HG03457 (cell line): ENCODE results near the gene PSME3.

Experiments
- ATAC-seq: cut with Tn5 transposase; IDR thresholded peaks from one replicate; pipeline ENCODE4 v1.9.1; 2021; ENCODE audit warnings: moderate number of reproducible peaks; ENCODE audit not compliant: unreplicated experiment

Gene PSME3

GRCh38 chr17:42814633-42815399 is 18.4 kb upstream of the PSME3 start:
- ATAC-seq, result no peak

GRCh38 chr17:42817866-42818265 is 15.3 kb upstream of the PSME3 start:
- ATAC-seq, result no peak

- ATAC-seq, result no peak
Measured at GRCh38 chr17:42818379-42818778, 14.8 kb upstream of the PSME3 start.

- no peak for ATAC-seq
Measured at GRCh38 chr17:42819939-42820535, 13.2 kb upstream of the PSME3 start.

- ATAC-seq, result no peak
Measured at GRCh38 chr17:42821176-42821575, 12.0 kb upstream of the PSME3 start.

- no peak for ATAC-seq
Measured at GRCh38 chr17:42827472-42827871, 5.7 kb upstream of the PSME3 start.

GRCh38 chr17:42830971-42831370 is 2.2 kb upstream of the PSME3 start:
- ATAC-seq, result no peak

GRCh38 chr17:42832213-42832933 is 824 bp upstream of the PSME3 start:
- no peak for ATAC-seq

- ATAC-seq, result no peak
Measured at GRCh38 chr17:42833767-42834422, 698 bp downstream of the PSME3 start.

GRCh38 chr17:42835732-42836131 is 2.5 kb downstream of the PSME3 start:
- ATAC-seq, result no peak

GRCh38 chr17:42841975-42842685 is 8.9 kb downstream of the PSME3 start:
- no peak for ATAC-seq

- no peak for ATAC-seq
Measured at GRCh38 chr17:42843358-42843934, 10.2 kb downstream of the PSME3 start.

- no peak for ATAC-seq
Measured at GRCh38 chr17:42844271-42844670, 11.1 kb downstream of the PSME3 start, which contains the start of gene AOC2. TSS of gene AOC2 (plus strand) at chr17:42844580. CDS start at chr17:42844627, 47 bp downstream.

GRCh38 chr17:42844761-42845555 is 11.8 kb downstream of the PSME3 start:
- no peak for ATAC-seq

GRCh38 chr17:42845556-42845917 is 12.3 kb downstream of the PSME3 start:
- ATAC-seq, result no peak

GRCh38 chr17:42845918-42846593 is 12.9 kb downstream of the PSME3 start:
- ATAC-seq, result no peak

- ATAC-seq, result no peak
Measured at GRCh38 chr17:42846594-42847280, 13.5 kb downstream of the PSME3 start.

- ATAC-seq, result no peak
Measured at GRCh38 chr17:42848093-42848492, 14.9 kb downstream of the PSME3 start.
